ENCODE results near the gene P2RX3. TPM values are rescaled to one million over a fixed set of nuclear protein-coding genes. Genes with fewer than 3 reads are reported as not detected.

P2RX3 gene
- total RNA-seq, 1 experiment from 2014 or later: 0.15 TPM

GRCh38 chr11:57310630-57311086 is 27.5 kb upstream of the P2RX3 start:
- H3K36me3 Mint-ChIP-seq (ENCODE audit: insufficient read depth in 1 of 3, low read depth in 3 of 3): peaks cover 35 to 59% (median 41%) of the 10 kb centered on the region in 3 experiments
- no peak overlapping the region; the same call in 1 of the 2 replicates for H3K14ac ChIP-seq (ENCODE audit: insufficient read depth, low read length)
- no peak overlapping the region for H2AK5ac ChIP-seq (ENCODE audit: insufficient read length, low read length)
- no peak overlapping the region for H3T11ph ChIP-seq (ENCODE audit: low read length)
- no peak overlapping the region for H3K18ac ChIP-seq (ENCODE audit: insufficient read length, low read depth, low read length)
- H3K27me3 Mint-ChIP-seq (ENCODE audit: low read depth): no peaks in the 10 kb centered on the region
- H3K9me3 Mint-ChIP-seq: no peaks in the 10 kb centered on the region
- H4K5ac ChIP-seq (ENCODE audit: insufficient read length, low read depth, low read length): no peak overlapping the region
- H2BK15ac ChIP-seq (ENCODE audit: low read depth, low read length): no peak overlapping the region
- H3K79me2 ChIP-seq (ENCODE audit: insufficient read depth, low read length): peaks cover 5% of the 10 kb centered on the region; the same call in 1 of the 2 replicates
- no peak overlapping the region for H2BK12ac ChIP-seq (ENCODE audit: insufficient read length, low read depth, low read length)
- WGBS (ENCODE audit: extremely low coverage, insufficient read length, low lambda C conversion rate): no CpG with 5 or more reads among the region's 6 CpGs
- TF ChIP-seq CTCF (conservative IDR thresholded peaks at IDR 0.05): no peak
- H3K4me1 Mint-ChIP-seq: peaks cover 24 to 25% of the 10 kb centered on the region in 2 experiments
- H4K20me1 ChIP-seq (ENCODE audit: control insufficient read depth, insufficient read depth, insufficient read length): no peaks in the 10 kb centered on the region
- H2BK5ac ChIP-seq (ENCODE audit: insufficient read length, low read length): no peak overlapping the region
- no peak overlapping the region for H3K9ac ChIP-seq (ENCODE audit: extremely low read depth, insufficient read length, low read length)
- H2BK120ac ChIP-seq (ENCODE audit: low read depth, low read length, poor library complexity, severe bottlenecking): no peak overlapping the region
- H3K56ac ChIP-seq (ENCODE audit: insufficient read length, low read depth, low read length): no peak overlapping the region
- no peaks in the 10 kb centered on the region for H3K27me3 ChIP-seq (ENCODE audit: insufficient read depth, low read length)
- H4K91ac ChIP-seq (ENCODE audit: insufficient read length, low read depth, low read length): no peak overlapping the region
- H4K8ac ChIP-seq (replicated peaks; ENCODE audit: insufficient read length, low read depth, low read length): no peak overlapping the region
- H3K27ac ChIP-seq (ENCODE audit: insufficient read length, low read depth, low read length): no peak overlapping the region
- peak overlapping the region; percentile 48 for H3K4me2 ChIP-seq (ENCODE audit: insufficient read depth, insufficient read length, low read length)
- no peak overlapping the region for H3K4ac ChIP-seq (ENCODE audit: low read depth, low read length)
- H3K79me1 ChIP-seq (ENCODE audit: insufficient read depth, low read depth, low read length, poor library complexity, severe bottlenecking): no peaks in the 10 kb centered on the region
- H3K9me3 ChIP-seq (ENCODE audit: control insufficient read depth, low read depth, low read length): no peaks in the 10 kb centered on the region
- no peak for DNase-seq
- H2AFZ ChIP-seq (ENCODE audit: low read length): no peak overlapping the region
- peak overlapping the region; percentile 47 to 68; a peak in 4 of 5 replicates for H3K4me3 Mint-ChIP-seq
- H2BK20ac ChIP-seq (ENCODE audit: low read depth, low read length, poor library complexity, severe bottlenecking): no peak overlapping the region
- H3K23ac ChIP-seq (ENCODE audit: insufficient read length, low read depth, low read length): no peak overlapping the region
- peaks cover 13% of the 10 kb centered on the region for H3K4me1 ChIP-seq (ENCODE audit: insufficient read depth, low read length)
- H3K27ac Mint-ChIP-seq: peak overlapping the region in 1 of 3 experiments; percentile 23; a peak in 1 of 7 replicates
- H3K23me2 ChIP-seq (ENCODE audit: insufficient read length, low read depth, low read length, poor library complexity, severe bottlenecking): peaks cover 6% of the 10 kb centered on the region

Data from H9 (cell line).